Heart right ventricle (tissue), 16 donors: ENCODE data around the gene SOX11. TPM values are rescaled to one million over a fixed set of nuclear protein-coding genes. Genes with fewer than 3 reads are reported as not detected.

Experiments
- ATAC-seq, 8 donors: fragments of 200-7000 bp; cut with Tn5 transposase; one replicate each; pipeline ENCODE4 v1.9.1; 2020; ENCODE audit warnings: mild to moderate bottlenecking in 8 of 8, moderate library complexity in 8 of 8, moderate number of reproducible peaks in 1 of 8
- DNase-seq, 2 donors: peaks; one replicate each; pipeline ENCODE4 v3.0.0-alpha.2; 2020
- H3K27ac ChIP-seq, 10 donors: fragments of 200-600 bp; sonication (generic) in 2 of 10; one replicate each; pipeline versions ENCODE4 v1.5.0 to v1.8.0; 2020 to 2022; ENCODE audit warnings: mild to moderate bottlenecking in 3 of 10
- H3K27me3 ChIP-seq, 7 donors: fragments of 200-600 bp; one replicate each; pipeline ENCODE4 v1.8.0; 2021 to 2022; ENCODE audit warnings: mild to moderate bottlenecking in 2 of 7
- H3K36me3 ChIP-seq, 9 donors: fragments of 200-600 bp; sonication (generic) in 1 of 9; one replicate each; pipeline versions ENCODE4 v1.5.0 to v1.8.0; 2020 to 2022; ENCODE audit warnings: mild to moderate bottlenecking in 2 of 9
- H3K4me1 ChIP-seq, 9 donors: fragments of 200-600 bp; sonication (generic) in 1 of 9; one replicate each; pipeline versions ENCODE4 v1.5.0 to v1.8.0; 2020 to 2022; ENCODE audit warnings: mild to moderate bottlenecking in 4 of 9
- H3K4me3 ChIP-seq, 10 donors: fragments of 200-600 bp; sonication (generic) in 2 of 10; one replicate each; pipeline versions ENCODE4 v1.5.0 to v1.8.0; 2020 to 2022; ENCODE audit warnings: mild to moderate bottlenecking in 7 of 10, moderate library complexity in 2 of 10
- H3K9me3 ChIP-seq, 11 donors: fragments of 200-600 bp in 10 of 11; sonication (generic) in 2 of 11; one replicate each; pipeline versions ENCODE4 v1.5.0 to v1.8.0; 2013 to 2022; ENCODE audit warnings: mild to moderate bottlenecking in 2 of 11, control low read depth in 1 of 11, moderate library complexity in 1 of 11
- CTCF ChIP-seq, 9 donors: fragments of 200-600 bp; sonication (generic) in 2 of 9; IDR thresholded peaks; one replicate each; pipeline versions ENCODE4 v1.5.0 to v1.8.0; 2021 to 2022; ENCODE audit warnings: antibody characterized with exemption in 9 of 9, mild to moderate bottlenecking in 5 of 9, moderate library complexity in 1 of 9
- WGBS, 2 donors: extraction: QIAGEN DNeasy Blood & Tissue Kit; methylation state at CpG; one replicate each; pipeline ENCODE4 v1.1.7; 2013; ENCODE audit warnings: inconsistent platforms in 1 of 2; 5-methylcytosine and 5-hydroxymethylcytosine counted together
- intact Hi-C, 10 donors: fragments of 100-400 bp; cut with DNase I; formaldehyde crosslinking; loops; one replicate each; pipeline versions ENCODE4 v1.11.1 to v1.14.2; 2022
- polyA plus RNA-seq, 2 donors: library from polyadenylated mRNA; stranded (reverse); fragments of 200-250 nt; gene quantifications; one replicate each; pipeline ENCODE4 v1.2.3, GENCODE V29; 2013
- total RNA-seq, 10 donors: library from RNA; stranded (reverse); fragmentation: NEBNext Ultra II Directional in 3 of 10; extraction: Animal tissue kit (Norgen Biotek cat#: 25700) in 3 of 10; gene quantifications; one replicate each; pipeline versions ENCODE4 v1.2.1 to v1.2.4, GENCODE V29; 2021 to 2023
- donor health status: Arrhythmogenic right ventricular cardiomyopathy.
- donor health status: ischemic (EF 13 %, LVEDD 7.1; RV severe dilation, severe dysfunction).
- donor health status: healthy with polysubstance abuse.
- donor health status: DM: no; HTN: yes; CAD: no.
- donor health status: DM: no; HTN: no; CAD: no.
- donor health status: ischemic (EF 25% LVEDD 6.9; RV normal size, moderate dysfunction).
- donor health status: ischemic (EF 25% LVEDD 5.7; RV mildly dilated, moderate dysfunction).
- donor health status: healthy.
- donor health status: DM: yes; HTN: yes; CAD: no.
- donor health status: Ischemic cardiomyopathy.
- donor health status: ischemic (EF 35%, LVEDD 5.7; RV mildly dilated, moderate dysfunction).
- donor health status: nonischemic (EF 11% LVEDD 7.7; RV severe dilation, severe dysfunction).
- donor health status: DM: yes; HTN: yes; CAD: no.
- donor health status: PGD.
- donor health status: ischemic (EF 29% LVEDD 5.4; RV normal size, mild dysfunction).
- donor health status: nonischemic (EF 23%, LVEDD 6.1; RV moderate dilation, normal function).

SOX11 gene
- total and polyA plus RNA-seq, 12 donors, result 0.25 to 5.8 (median 1.3) TPM

- no peaks in the 10 kb centered on the region for H3K9me3 ChIP-seq
- intact Hi-C loops, result loop anchor here in 1 of 10 donors (10.0 kb wide), 1 partner anchor 322 kb away; no protein-coding TSS in a partner anchor
- peaks cover 0 to 58% (median 31%) of the 10 kb centered on the region in 7 donors for H3K27me3 ChIP-seq
- WGBS, 2 donors, result 75 to 81% methylated on average over 5 of the region's 5 CpGs
- no peak overlapping the region for H3K27ac ChIP-seq
- peaks cover 0 to 4% (median 0%) of the 10 kb centered on the region in 9 donors for H3K4me1 ChIP-seq
- no peak for ATAC-seq
- no peak for DNase-seq
- H3K4me3 ChIP-seq, result no peak overlapping the region
- H3K36me3 ChIP-seq, result no peaks in the 10 kb centered on the region
- TF ChIP-seq CTCF (IDR thresholded peaks at IDR 0.05), result no peak
These were observed 5.6 kb upstream of the SOX11 start for GRCh38 chr2:5686536-5686935.

GRCh38 chr2:5689750-5690149 lies 2.4 kb upstream of the SOX11 start:
- Histone ChIP-seq H3K27me3 (peaks cover 13 to 80% (median 62%) of the 10 kb centered on the region in 7 donors), H3K27ac (no peak overlapping the region), H3K4me1 (peaks cover 0 to 24% (median 15%) of the 10 kb centered on the region in 9 donors), H3K9me3 (no peaks in the 10 kb centered on the region), H3K4me3 (no peak overlapping the region), H3K36me3 (no peaks in the 10 kb centered on the region)
- ATAC-seq (no peak), DNase-seq (no peak)
- 73% methylated on average over 8 of the region's 8 CpGs for WGBS, 2 donors
- no peak for TF ChIP-seq CTCF (IDR thresholded peaks at IDR 0.05)
- intact Hi-C loops, result loop anchor here in 5 of 10 donors (5.0 to 10.0 kb wide), 3 partner anchors 225 to 325 kb away; no protein-coding TSS in a partner anchor

- intact Hi-C loops, result loop anchor here in 5 of 10 donors (5.0 to 10.0 kb wide), 2 partner anchors 225 to 227 kb away; no protein-coding TSS in a partner anchor
- H3K4me3 ChIP-seq, result no peak overlapping the region
- 44 to 47% methylated on average over 8 of the region's 8 CpGs for WGBS, 2 donors
- DNase-seq, result no peak
- no peak for TF ChIP-seq CTCF (IDR thresholded peaks at IDR 0.05)
- H3K9me3 ChIP-seq, result no peaks in the 10 kb centered on the region
- no peaks in the 10 kb centered on the region for H3K36me3 ChIP-seq
- ATAC-seq, result no peak
- peaks cover 0 to 24% (median 15%) of the 10 kb centered on the region in 9 donors for H3K4me1 ChIP-seq
- H3K27me3 ChIP-seq, result peaks cover 13 to 80% (median 67%) of the 10 kb centered on the region in 7 donors
- H3K27ac ChIP-seq, result no peak overlapping the region
These were observed 1.9 kb upstream of the SOX11 start for GRCh38 chr2:5690286-5690685.

- Histone ChIP-seq H3K27me3 (peaks cover 13 to 85% (median 72%) of the 10 kb centered on the region in 7 donors), H3K27ac (peak overlapping the region in 1 of 10 donors; percentile 15)
These were observed 1.4 kb upstream of the SOX11 start for GRCh38 chr2:5690718-5691220.

More at GRCh38 chr2:5690718-5691220, 1.4 kb upstream of the SOX11 start:
- DNase-seq (no peak), ATAC-seq (no peak)
- no peaks in the 10 kb centered on the region for H3K36me3 ChIP-seq
- peak overlapping the region in 6 of 10 donors; percentile 32 to 50 (median 40) for H3K4me3 ChIP-seq
- no peaks in the 10 kb centered on the region for H3K9me3 ChIP-seq
- intact Hi-C loops, result loop anchor here in 5 of 10 donors (5.0 to 10.0 kb wide), 2 partner anchors 224 to 227 kb away; no protein-coding TSS in a partner anchor
- TF ChIP-seq CTCF (IDR thresholded peaks at IDR 0.05), result no peak
- WGBS, 2 donors, result 5 to 8% methylated on average over 25 of the region's 25 CpGs
- peaks cover 0 to 27% (median 17%) of the 10 kb centered on the region in 9 donors for H3K4me1 ChIP-seq
